Endodermal cell (in vitro differentiated cells): ENCODE data around the gene ARHGAP32. TPM values are rescaled to one million over a fixed set of nuclear protein-coding genes. Genes with fewer than 3 reads are reported as not detected.

ENCODE experiments used
- DNase-seq: peaks from one replicate; pipeline ENCODE4 v3.0.0-alpha.2; 2017
- H3K27ac ChIP-seq: 2 replicates; pipeline ENCODE4 v1.5.1; 2013; ENCODE audit warnings: mild to moderate bottlenecking, low read depth, low read length, moderate library complexity
- H3K27me3 ChIP-seq: 2 replicates; pipeline ENCODE4 v1.6.1; 2013; ENCODE audit warnings: mild to moderate bottlenecking, low read length, moderate library complexity; ENCODE audit not compliant: insufficient read depth, control insufficient read depth, poor library complexity, severe bottlenecking
- H3K36me3 ChIP-seq: 2 replicates; pipeline ENCODE4 v1.7.0; 2013; ENCODE audit warnings: mild to moderate bottlenecking, low read length, moderate library complexity; ENCODE audit not compliant: control insufficient read depth, insufficient read depth
- H3K4me1 ChIP-seq: one replicate; pipeline ENCODE4 v1.7.0; 2013; ENCODE audit warnings: low read length; ENCODE audit not compliant: control insufficient read depth, insufficient read depth
- H3K4me3 ChIP-seq: 2 replicates; pipeline ENCODE4 v1.5.1; 2013; ENCODE audit warnings: mild to moderate bottlenecking, low read length, moderate library complexity
- H3K9ac ChIP-seq: 2 replicates; pipeline ENCODE4 v1.6.1; 2013; ENCODE audit warnings: mild to moderate bottlenecking, low read length, moderate library complexity; ENCODE audit not compliant: poor library complexity, severe bottlenecking; ENCODE audit errors: extremely low read depth
- H3K9me3 ChIP-seq: 2 replicates; pipeline ENCODE4 v1.6.1; 2013; ENCODE audit warnings: mild to moderate bottlenecking, low read length, moderate library complexity; ENCODE audit not compliant: control insufficient read depth
- H3K27ac Mint-ChIP-seq: 2 replicates; pipeline ENCODE4 v1.8.0; 2020; ENCODE audit warnings: mixed read lengths
- H3K27me3 Mint-ChIP-seq: 2 replicates; pipeline ENCODE4 v1.8.0; 2021; ENCODE audit warnings: mild to moderate bottlenecking, mixed read lengths; ENCODE audit not compliant: insufficient read depth
- H3K36me3 Mint-ChIP-seq: 2 replicates; pipeline ENCODE4 v1.8.0; 2020; ENCODE audit warnings: low read depth, mixed read lengths
- H3K4me1 Mint-ChIP-seq: 2 replicates; pipeline ENCODE4 v1.8.0; 2020; ENCODE audit warnings: mixed read lengths
- H3K4me3 Mint-ChIP-seq: 2 replicates; pipeline ENCODE4 v1.8.0; 2020; ENCODE audit warnings: mild to moderate bottlenecking, moderate library complexity, mixed read lengths
- H3K9me3 Mint-ChIP-seq: 2 replicates; pipeline ENCODE4 v1.8.0; 2020; ENCODE audit warnings: mild to moderate bottlenecking, mixed read lengths
- CTCF ChIP-seq: fragments of 200-600 bp; sonication (generic); conservative IDR thresholded peaks from 2 replicates; pipeline ENCODE4 v1.5.0; 2021; ENCODE audit warnings: antibody characterized with exemption, mild to moderate bottlenecking
- WGBS, 2 experiments: methylation state at CpG; one replicate each; pipeline versions ENCODE4 v1.1.5 to v1.1.7; 2013; ENCODE audit warnings: missing lambda C conversion rate in 2 of 2, mixed read lengths in 1 of 2; ENCODE audit not compliant: insufficient coverage in 1 of 2, insufficient read length in 1 of 2; 5-methylcytosine and 5-hydroxymethylcytosine counted together
- total RNA-seq, 2 donors: library from RNA; stranded (reverse); fragmentation: NEBNext Ultra II Directional in 1 of 2; extraction: Animal tissue kit (Norgen Biotek cat#: 25700) in 1 of 2; gene quantifications; 2 replicates in 1 of 2; 3 replicates in 1 of 2; pipeline ENCODE4 v1.2.1, GENCODE V29; 2021

ARHGAP32 gene
- total RNA-seq, 2 donors from 2014 or later, result 36.4 to 65.8 TPM

GRCh38 chr11:128940603-128941002 lies 251.5 kb downstream of the ARHGAP32 start:
- Mint-ChIP-seq H3K4me1 (peaks cover 2% of the 10 kb centered on the region), H3K36me3 (no peaks in the 10 kb centered on the region), H3K27me3 (peaks cover 9% of the 10 kb centered on the region), H3K9me3 (no peaks in the 10 kb centered on the region), H3K27ac (no peak overlapping the region), H3K4me3 (no peak overlapping the region)
- Histone ChIP-seq H3K4me3 (no peak overlapping the region), H3K27ac (no peak overlapping the region), H3K9ac (no peak overlapping the region), H3K9me3 (no peaks in the 10 kb centered on the region), H3K36me3 (no peaks in the 10 kb centered on the region), H3K4me1 (no peaks in the 10 kb centered on the region), H3K27me3 (no peaks in the 10 kb centered on the region)
- WGBS, 2 experiments, result 90 to 91% methylated on average over 2 to 15 of the region's 15 CpGs
- TF ChIP-seq CTCF, result no peak
- no peak for DNase-seq

GRCh38 chr11:128940156-128940555 lies 252.0 kb downstream of the ARHGAP32 start:
- Mint-ChIP-seq H3K9me3 (no peaks in the 10 kb centered on the region), H3K27me3 (peaks cover 9% of the 10 kb centered on the region), H3K4me3 (no peak overlapping the region), H3K4me1 (peaks cover 2% of the 10 kb centered on the region), H3K36me3 (no peaks in the 10 kb centered on the region), H3K27ac (no peak overlapping the region)
- DNase-seq, result no peak
- no peak for TF ChIP-seq CTCF
- no peak overlapping the region for H3K27ac ChIP-seq
- H3K36me3 ChIP-seq, result no peaks in the 10 kb centered on the region
- no peak overlapping the region for H3K4me3 ChIP-seq
- H3K4me1 ChIP-seq, result no peaks in the 10 kb centered on the region
- no peak overlapping the region for H3K9ac ChIP-seq
- WGBS, 2 experiments, result 68 to 84% methylated on average over 3 to 5 of the region's 5 CpGs
- H3K9me3 ChIP-seq, result no peaks in the 10 kb centered on the region
- H3K27me3 ChIP-seq, result no peaks in the 10 kb centered on the region

- Histone ChIP-seq H3K4me3 (no peak overlapping the region), H3K36me3 (no peaks in the 10 kb centered on the region), H3K27ac (no peak overlapping the region), H3K9ac (no peak overlapping the region), H3K27me3 (no peaks in the 10 kb centered on the region), H3K4me1 (no peaks in the 10 kb centered on the region), H3K9me3 (no peaks in the 10 kb centered on the region)
- Mint-ChIP-seq H3K36me3 (no peaks in the 10 kb centered on the region), H3K4me3 (no peak overlapping the region), H3K4me1 (peaks cover 2% of the 10 kb centered on the region), H3K27ac (no peak overlapping the region), H3K27me3 (peaks cover 9% of the 10 kb centered on the region), H3K9me3 (no peaks in the 10 kb centered on the region)
- TF ChIP-seq CTCF, result no peak
- WGBS, 2 experiments, result 89 to 91% methylated on average over 10 to 11 of the region's 11 CpGs
- no peak for DNase-seq
Observed at GRCh38 chr11:128939591-128939990, 252.5 kb downstream of the ARHGAP32 start.
